HL-60 (cell line): ENCODE measurements around the gene ABL1.

Experiments
- DNase-seq, 2 experiments: peaks; one replicate each; pipeline ENCODE4 v3.0.0-alpha.2; 2010 to 2020; ENCODE audit warnings: low read depth in 1 of 2, low spot score in 1 of 2
- H3K27ac ChIP-seq: fragments of 250-450 bp; sonication (Bioruptor Pico); replicated peaks from 2 replicates; pipeline ENCODE4 v1.5.1; 2020; ENCODE audit warnings: mild to moderate bottlenecking, moderate library complexity
- H3K27me3 ChIP-seq: fragments of 250-450 bp; sonication (Bioruptor Pico); 2 replicates; pipeline ENCODE4 v1.5.1; 2021; ENCODE audit warnings: mild to moderate bottlenecking, moderate library complexity; ENCODE audit not compliant: insufficient read depth, poor library complexity, severe bottlenecking
- H3K4me3 ChIP-seq: replicated peaks from 2 replicates; pipeline ENCODE4 v1.5.1; 2011; ENCODE audit warnings: mild to moderate bottlenecking, control low read depth, low read length; ENCODE audit not compliant: insufficient read depth
- GABPA ChIP-seq: IDR thresholded peaks from 2 replicates; pipeline ENCODE4 v1.6.1; 2012; ENCODE audit warnings: low read depth
- POLR2AphosphoS5 ChIP-seq: IDR thresholded peaks from 2 replicates; pipeline ENCODE4 v1.6.1; 2012; ENCODE audit warnings: low read depth
- SPI1 ChIP-seq: IDR thresholded peaks from 2 replicates; pipeline ENCODE4 v1.6.1; 2012; ENCODE audit warnings: low read depth, mild to moderate bottlenecking, borderline replicate concordance
- TF ChIP-seq, protein P1 (sequence below): IDR thresholded peaks from 2 replicates; pipeline ENCODE4 v1.6.1; 2012; ENCODE audit warnings: low read depth; ENCODE audit not compliant: insufficient replicate concordance
- TF ChIP-seq, protein P2 (sequence below): IDR thresholded peaks from one replicate; pipeline ENCODE4 v1.5.1; 2011; ENCODE audit warnings: low read length, control low read depth, inconsistent platforms; ENCODE audit not compliant: insufficient read depth

ABL1 gene

DNA sequence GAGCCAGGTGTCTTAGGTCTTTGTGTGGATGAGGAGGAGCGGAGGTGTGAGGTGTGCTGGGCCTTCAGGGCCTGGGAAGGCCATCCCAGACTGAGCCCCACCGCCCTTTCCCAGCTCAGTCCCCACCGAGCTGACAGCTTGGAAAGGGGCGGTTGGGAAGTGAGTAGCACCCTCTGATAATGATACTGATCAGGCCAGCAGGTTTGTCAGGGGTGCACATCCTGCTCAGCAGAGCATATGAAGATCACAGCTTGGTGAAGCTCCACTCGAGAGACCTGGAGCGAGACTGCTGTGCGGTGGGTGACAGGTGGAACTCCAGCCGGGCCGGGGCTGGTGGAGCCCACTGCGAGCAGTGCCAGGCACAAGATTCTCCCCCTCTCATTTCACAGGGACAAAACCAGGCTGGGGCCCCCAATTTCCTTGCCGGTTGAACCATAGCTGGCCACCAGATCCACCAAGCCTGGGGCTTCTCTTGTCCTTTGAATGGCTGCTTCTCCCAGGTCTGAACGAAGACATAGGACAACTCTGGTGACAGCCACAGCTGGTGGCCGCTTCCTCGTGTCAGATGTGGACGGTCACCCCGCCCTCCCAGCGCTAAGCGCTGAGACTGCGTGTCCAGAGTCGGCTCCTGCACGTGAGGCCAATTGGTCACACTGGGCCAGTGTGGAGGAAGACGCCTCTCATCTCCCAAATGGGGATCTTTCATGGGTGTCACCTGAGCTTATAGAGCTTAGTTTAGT is 53.3 kb downstream of the ABL1 start:
- no peak overlapping the region for H3K4me3 ChIP-seq
- DNase-seq = no peak
- no peaks in the 10 kb centered on the region for H3K27me3 ChIP-seq
- TF ChIP-seq, protein P1, sequence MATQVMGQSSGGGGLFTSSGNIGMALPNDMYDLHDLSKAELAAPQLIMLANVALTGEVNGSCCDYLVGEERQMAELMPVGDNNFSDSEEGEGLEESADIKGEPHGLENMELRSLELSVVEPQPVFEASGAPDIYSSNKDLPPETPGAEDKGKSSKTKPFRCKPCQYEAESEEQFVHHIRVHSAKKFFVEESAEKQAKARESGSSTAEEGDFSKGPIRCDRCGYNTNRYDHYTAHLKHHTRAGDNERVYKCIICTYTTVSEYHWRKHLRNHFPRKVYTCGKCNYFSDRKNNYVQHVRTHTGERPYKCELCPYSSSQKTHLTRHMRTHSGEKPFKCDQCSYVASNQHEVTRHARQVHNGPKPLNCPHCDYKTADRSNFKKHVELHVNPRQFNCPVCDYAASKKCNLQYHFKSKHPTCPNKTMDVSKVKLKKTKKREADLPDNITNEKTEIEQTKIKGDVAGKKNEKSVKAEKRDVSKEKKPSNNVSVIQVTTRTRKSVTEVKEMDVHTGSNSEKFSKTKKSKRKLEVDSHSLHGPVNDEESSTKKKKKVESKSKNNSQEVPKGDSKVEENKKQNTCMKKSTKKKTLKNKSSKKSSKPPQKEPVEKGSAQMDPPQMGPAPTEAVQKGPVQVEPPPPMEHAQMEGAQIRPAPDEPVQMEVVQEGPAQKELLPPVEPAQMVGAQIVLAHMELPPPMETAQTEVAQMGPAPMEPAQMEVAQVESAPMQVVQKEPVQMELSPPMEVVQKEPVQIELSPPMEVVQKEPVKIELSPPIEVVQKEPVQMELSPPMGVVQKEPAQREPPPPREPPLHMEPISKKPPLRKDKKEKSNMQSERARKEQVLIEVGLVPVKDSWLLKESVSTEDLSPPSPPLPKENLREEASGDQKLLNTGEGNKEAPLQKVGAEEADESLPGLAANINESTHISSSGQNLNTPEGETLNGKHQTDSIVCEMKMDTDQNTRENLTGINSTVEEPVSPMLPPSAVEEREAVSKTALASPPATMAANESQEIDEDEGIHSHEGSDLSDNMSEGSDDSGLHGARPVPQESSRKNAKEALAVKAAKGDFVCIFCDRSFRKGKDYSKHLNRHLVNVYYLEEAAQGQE = no peak
- TF ChIP-seq SPI1 (no peak), GABPA (no peak), POLR2AphosphoS5 (no peak)
- TF ChIP-seq, protein P2, sequence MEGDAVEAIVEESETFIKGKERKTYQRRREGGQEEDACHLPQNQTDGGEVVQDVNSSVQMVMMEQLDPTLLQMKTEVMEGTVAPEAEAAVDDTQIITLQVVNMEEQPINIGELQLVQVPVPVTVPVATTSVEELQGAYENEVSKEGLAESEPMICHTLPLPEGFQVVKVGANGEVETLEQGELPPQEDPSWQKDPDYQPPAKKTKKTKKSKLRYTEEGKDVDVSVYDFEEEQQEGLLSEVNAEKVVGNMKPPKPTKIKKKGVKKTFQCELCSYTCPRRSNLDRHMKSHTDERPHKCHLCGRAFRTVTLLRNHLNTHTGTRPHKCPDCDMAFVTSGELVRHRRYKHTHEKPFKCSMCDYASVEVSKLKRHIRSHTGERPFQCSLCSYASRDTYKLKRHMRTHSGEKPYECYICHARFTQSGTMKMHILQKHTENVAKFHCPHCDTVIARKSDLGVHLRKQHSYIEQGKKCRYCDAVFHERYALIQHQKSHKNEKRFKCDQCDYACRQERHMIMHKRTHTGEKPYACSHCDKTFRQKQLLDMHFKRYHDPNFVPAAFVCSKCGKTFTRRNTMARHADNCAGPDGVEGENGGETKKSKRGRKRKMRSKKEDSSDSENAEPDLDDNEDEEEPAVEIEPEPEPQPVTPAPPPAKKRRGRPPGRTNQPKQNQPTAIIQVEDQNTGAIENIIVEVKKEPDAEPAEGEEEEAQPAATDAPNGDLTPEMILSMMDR = no peak
- H3K27ac ChIP-seq = no peak overlapping the region

DNA sequence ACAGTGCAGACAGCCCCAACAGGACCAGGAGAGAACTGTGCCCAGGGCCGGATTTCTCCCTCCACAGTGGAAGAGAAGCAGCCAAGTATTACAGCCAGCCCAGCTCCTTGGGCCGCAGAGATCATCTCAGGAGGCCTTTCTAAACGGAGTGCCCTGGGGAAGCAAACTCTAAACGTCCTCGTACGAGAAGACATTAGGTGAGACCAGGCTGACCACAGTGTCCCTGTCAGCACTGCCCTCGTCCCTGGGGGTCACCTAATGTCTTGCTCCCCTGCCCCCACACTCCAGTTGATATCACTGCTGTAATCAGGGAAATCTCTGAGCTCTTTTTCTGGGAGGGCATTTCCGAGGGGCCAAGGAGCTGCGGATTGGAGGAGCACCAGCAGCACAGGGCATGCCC is 55.1 kb downstream of the ABL1 start:
- no peak for DNase-seq
- TF ChIP-seq SPI1 = no peak
- no peak for TF ChIP-seq GABPA
- TF ChIP-seq POLR2AphosphoS5 = no peak
- TF ChIP-seq, protein P2 = no peak
- TF ChIP-seq, protein P1 = no peak
- Histone ChIP-seq H3K4me3 (no peak overlapping the region), H3K27me3 (no peaks in the 10 kb centered on the region), H3K27ac (no peak overlapping the region)

DNA sequence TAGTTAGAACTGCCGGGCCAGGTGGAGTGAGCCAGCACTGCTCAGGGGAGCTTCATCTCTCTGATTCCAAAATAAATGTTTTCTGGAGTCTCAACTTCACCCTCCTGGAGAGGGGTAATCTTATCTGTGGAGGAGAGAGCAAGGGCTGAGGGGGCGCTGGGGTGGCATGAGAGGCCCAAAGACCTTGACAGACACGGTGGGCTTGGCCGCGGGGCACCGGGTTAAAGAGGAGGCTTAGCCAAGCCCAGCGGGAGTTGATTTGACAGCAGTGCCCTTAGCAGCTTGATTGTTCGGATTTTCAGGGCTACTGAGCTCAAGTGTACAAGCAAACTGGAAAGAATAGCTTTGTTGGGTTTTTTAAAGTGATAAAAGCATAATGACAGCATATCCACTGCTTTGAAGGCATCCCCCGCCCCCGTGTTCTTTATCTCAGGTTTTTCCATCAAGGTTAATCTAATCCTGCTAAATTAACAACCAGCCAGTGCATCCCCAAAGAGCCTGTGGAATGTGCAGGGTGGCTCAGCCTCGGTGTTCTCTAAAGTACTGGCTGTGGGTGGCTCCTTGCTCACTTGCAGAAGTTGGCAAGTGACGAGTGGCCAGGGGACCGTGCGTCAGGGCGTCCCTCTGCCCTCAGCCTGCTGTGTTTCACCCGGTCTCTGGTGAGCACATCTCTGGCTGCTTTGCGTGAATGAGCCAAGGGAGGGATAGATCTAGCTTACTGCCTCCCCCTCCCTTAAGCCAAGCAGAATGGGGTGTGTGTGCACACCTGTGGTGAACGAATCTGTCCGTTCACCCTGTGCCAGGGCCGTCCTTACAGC is 56.0 kb downstream of the ABL1 start:
- no peak for DNase-seq
- Histone ChIP-seq H3K27me3 (no peaks in the 10 kb centered on the region), H3K27ac (no peak overlapping the region), H3K4me3 (no peak overlapping the region)
- TF ChIP-seq SPI1 (no peak), GABPA (no peak), POLR2AphosphoS5 (no peak)
- TF ChIP-seq, protein P2 = no peak
- TF ChIP-seq, protein P1 = no peak
